MG63 (cell line): ENCODE measurements around the gene LMBR1L. TPM values are rescaled to one million over a fixed set of nuclear protein-coding genes. Genes with fewer than 3 reads are reported as not detected.

Experiments used
- DNase-seq: peaks from one replicate; pipeline ENCODE4 v3.0.0-alpha.2; 2020
- H3K27me3 ChIP-seq: fragments of 250-450 bp; sonication (Bioruptor Pico); 2 replicates; pipeline ENCODE4 v1.5.1; 2020; ENCODE audit warnings: mild to moderate bottlenecking, moderate library complexity
- H3K36me3 ChIP-seq: fragments of 250-450 bp; sonication (Bioruptor Pico); 2 replicates; pipeline ENCODE4 v1.5.1; 2020; ENCODE audit warnings: mild to moderate bottlenecking, moderate library complexity
- H3K4me3 ChIP-seq: fragments of 250-450 bp; sonication (Bioruptor Pico); 2 replicates; pipeline ENCODE4 v1.5.1; 2020; ENCODE audit warnings: mild to moderate bottlenecking, moderate library complexity
- H3K9me3 ChIP-seq: fragments of 250-450 bp; sonication (Bioruptor Pico); 2 replicates; pipeline ENCODE4 v1.5.1; 2020; ENCODE audit warnings: mild to moderate bottlenecking, moderate library complexity
- total RNA-seq: library from RNA; depleted of rRNA; stranded (reverse); fragments of >200 nt; shearing (Covaris generic); gene quantifications from 2 replicates; pipeline ENCODE4 v1.2.3, GENCODE V29; 2014; ENCODE audit warnings: low replicate concordance

The LMBR1L gene
- total RNA-seq, 1 experiment from 2014 or later, result 28.4 TPM

DNA sequence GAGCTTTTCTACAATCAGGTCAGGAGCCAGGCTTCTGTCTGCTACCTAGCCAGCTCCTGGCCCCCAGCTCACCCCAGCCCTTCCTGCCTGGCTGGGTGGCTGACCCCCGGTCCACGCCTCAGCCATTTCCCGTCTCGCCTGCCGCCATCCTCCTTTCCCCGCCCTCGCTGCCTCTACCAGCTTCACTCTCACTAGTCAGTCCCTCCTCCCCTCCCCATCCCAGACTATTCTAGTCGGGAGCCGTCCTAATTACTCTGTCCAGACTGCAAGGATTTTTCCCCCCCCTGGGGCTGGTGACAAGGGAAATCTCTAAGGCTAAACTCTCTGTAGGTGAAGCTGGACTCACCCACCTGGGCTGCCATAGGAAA, 16.9 kb downstream of the LMBR1L start:
- no peak for DNase-seq
- Histone ChIP-seq H3K9me3 (no peaks in the 10 kb centered on the region), H3K36me3 (peaks cover 3% of the 10 kb centered on the region), H3K4me3 (no peak overlapping the region), H3K27me3 (peaks cover 14% of the 10 kb centered on the region)

DNA sequence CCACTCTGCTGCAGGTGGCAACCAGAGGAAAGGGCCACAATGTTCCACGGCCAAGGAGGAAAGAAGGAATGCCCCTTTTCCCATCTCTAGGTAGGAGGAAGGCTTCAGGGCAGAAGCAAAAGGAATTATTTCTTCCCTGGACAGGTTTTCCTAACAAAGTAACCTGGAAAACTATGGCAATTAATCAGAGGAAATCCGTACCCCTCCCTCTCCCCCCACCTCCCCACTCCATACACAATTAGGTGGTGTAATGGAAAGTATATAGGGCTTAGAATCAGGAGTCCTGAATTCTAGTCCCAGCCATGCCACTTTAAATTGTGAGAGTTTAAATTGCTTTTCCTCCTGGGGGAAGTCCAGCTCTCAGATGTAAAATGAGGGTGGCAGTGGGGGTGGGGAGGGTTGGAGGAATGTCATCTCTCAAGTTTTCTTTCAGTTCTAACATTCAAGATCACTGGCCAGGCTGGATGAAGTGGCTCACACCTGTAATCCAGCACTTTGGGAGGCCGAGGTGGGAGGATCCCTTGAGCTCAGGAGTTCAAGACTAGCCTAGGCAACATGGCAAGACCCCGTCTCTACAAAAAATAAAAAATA, 17.7 kb downstream of the LMBR1L start:
- H3K36me3 ChIP-seq, result peaks cover 3% of the 10 kb centered on the region
- peaks cover 15% of the 10 kb centered on the region for H3K27me3 ChIP-seq
- no peak for DNase-seq
- H3K9me3 ChIP-seq, result no peaks in the 10 kb centered on the region
- H3K4me3 ChIP-seq, result no peak overlapping the region

DNA sequence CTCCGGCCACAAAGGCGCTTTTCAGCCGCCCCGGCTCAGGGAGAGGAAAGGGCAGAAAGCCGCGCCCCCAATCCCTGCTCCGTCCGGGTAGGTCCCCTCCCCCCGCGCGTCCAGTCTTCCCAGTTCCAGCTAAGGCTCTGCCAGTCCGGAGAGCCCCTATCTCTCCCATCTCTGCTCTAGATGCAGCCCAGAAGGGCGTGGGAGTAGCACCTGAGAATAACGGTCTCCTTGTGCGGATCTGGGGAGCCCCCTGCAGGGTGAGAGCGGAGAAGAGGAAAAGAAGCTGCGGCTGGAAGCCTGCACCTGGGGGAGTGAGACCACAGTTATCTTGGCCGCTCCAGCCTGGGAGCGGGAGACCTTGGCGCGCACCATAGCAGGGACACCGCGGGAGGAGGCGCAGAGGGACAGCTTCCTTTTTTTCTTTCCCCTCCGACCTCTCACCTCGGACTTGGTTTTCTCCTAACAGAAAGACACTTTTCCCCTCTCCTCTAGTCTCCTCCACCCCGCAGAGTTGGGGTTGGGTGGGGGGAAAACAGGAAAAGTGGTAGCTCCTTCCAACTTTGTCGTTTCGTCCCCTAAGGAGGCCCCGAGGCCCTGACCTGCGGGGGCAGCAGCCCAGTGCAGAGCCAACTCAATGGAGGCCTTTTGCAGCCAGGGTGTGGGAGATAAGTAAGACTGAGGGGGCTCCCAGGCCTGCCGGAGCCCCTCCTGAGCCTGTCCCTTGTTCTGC, 18.4 kb downstream of the LMBR1L start:
- no peak overlapping the region for H3K4me3 ChIP-seq
- H3K9me3 ChIP-seq, result no peaks in the 10 kb centered on the region
- no peak for DNase-seq
- peaks cover 15% of the 10 kb centered on the region for H3K27me3 ChIP-seq
- H3K36me3 ChIP-seq, result no peaks in the 10 kb centered on the region; the same call in 1 of the 2 replicates

DNA sequence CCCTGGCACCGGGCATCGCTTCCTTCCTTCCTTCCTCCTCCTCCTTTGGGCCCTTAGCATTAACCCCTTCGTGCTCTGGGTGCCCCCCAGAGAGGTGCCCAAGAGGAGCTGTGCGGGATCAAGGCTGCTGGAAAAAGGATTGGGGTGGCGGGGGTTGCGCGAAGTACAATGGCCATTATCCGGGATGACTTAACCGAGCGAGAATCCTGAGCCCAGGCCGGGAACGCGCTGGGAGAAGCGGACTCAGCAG, 18.9 kb downstream of the LMBR1L start:
- H3K4me3 ChIP-seq, result no peak overlapping the region
- DNase-seq, result no peak

DNA sequence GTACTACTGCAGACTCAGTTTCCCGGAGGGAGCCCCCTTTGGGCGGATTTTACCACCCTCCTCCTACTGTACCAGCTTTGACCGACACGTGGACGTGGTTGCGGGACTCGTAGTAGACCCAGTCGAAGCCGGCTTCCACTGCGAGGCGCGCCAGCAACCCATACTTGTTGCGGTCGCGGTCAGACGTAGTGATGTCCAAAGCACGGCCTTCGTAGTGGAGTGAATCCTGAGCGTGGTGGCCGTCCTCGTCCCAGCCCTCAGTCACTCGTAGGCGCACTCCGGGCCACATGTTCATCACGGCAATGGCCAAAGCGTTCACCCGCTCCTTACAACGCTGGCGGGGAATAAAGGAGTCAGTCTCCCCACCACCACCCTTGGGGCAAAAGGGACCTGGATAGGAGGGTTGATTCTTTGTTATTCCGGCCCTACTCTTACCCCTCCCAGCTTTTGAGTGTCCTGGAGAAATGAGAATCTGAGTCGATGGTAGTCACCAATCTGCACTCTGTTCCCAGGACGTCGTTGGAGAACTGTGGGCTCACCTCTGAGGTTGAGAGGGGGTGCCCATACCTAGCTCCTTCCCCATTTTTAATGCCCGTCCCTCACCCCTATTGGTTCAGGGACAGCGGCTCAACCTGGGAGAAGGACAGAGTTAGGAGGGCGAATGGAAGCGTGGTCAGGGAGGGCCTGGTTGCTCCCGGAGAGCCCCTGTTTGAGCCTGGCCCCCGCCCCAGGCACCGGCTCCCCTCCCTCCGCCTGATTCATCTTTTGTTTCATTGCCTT, 19.4 kb downstream of the LMBR1L start:
- Histone ChIP-seq H3K36me3 (no peaks in the 10 kb centered on the region), H3K9me3 (no peaks in the 10 kb centered on the region), H3K27me3 (peaks cover 15% of the 10 kb centered on the region), H3K4me3 (no peak overlapping the region)
- no peak for DNase-seq

More for the DNA sequence above, 18.9 kb downstream of the LMBR1L start:
- Histone ChIP-seq H3K27me3 (peaks cover 15% of the 10 kb centered on the region), H3K9me3 (no peaks in the 10 kb centered on the region), H3K36me3 (no peaks in the 10 kb centered on the region)

DNA sequence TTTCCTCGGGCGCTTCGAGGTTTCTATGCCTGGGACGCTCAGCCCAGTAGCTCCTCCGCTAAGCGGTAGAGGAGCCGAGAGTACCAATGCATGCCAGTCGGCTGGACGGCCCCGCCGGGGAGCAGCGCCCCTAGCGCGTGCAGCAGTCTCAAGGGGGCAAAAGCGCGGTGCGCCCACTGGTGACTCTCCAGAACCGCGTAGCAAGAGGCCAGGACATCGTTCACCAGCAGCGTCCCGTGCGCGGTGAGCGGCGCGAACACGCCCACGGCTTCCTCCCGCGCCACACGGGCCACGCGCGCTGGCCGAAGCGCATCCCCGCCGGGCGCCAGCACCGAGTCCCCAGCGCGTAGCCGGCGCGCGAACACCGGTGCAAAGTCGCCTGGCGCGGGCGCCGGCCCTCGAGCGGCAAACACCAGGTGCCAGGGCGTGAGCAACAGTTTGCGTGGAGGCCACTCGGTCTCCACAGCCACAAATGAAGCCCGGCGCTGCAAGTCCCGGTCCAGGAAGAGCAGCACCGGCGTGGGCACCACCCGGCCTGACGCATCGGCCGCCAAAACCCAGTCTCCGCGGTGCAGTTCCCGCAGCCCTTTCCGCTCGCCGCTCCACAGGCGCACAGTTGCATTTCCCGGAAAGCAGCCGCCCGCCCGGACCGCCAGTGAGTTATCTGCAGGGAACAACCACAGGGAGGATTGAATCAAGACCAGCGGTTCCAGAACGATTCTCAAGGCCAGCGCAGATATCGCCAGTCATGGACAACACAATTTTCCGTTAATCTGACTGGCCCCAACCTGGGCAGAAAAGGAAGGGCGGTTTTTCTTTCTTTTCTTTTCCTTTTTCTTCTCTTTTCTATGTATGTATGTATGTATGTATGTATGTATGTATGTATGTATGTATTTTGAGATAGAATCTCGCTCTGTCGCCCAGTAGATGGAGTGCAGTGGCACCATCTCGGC, 20.6 kb downstream of the LMBR1L start:
- Histone ChIP-seq H3K4me3 (peak overlapping the region; percentile 29), H3K9me3 (no peaks in the 10 kb centered on the region), H3K27me3 (peaks cover 15% of the 10 kb centered on the region), H3K36me3 (no peaks in the 10 kb centered on the region)
- DNase-seq, result peak; percentile 59

DNA sequence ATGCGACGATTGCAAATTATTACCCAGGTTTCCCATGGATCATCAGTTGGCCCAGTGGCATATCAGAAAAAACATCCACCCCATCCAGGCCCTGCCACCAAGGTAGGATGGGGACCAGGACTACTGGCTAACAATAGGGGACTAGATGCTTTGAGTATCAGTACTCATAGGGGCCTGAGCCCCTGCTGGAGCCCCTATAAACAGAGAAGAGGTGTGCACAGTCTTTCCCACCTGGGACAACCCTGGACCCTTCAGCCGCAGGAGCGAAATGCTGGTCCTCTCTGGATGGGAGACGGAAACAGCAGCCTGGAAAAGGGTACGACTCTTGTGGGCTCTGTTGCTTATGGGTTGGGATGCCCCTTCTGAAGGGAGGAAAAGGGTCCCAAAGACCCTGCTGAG, 21.7 kb downstream of the LMBR1L start:
- H3K36me3 ChIP-seq, result no peaks in the 10 kb centered on the region
- no peak overlapping the region for H3K4me3 ChIP-seq
- no peak for DNase-seq
- no peaks in the 10 kb centered on the region for H3K9me3 ChIP-seq
- H3K27me3 ChIP-seq, result peaks cover 15% of the 10 kb centered on the region

DNA sequence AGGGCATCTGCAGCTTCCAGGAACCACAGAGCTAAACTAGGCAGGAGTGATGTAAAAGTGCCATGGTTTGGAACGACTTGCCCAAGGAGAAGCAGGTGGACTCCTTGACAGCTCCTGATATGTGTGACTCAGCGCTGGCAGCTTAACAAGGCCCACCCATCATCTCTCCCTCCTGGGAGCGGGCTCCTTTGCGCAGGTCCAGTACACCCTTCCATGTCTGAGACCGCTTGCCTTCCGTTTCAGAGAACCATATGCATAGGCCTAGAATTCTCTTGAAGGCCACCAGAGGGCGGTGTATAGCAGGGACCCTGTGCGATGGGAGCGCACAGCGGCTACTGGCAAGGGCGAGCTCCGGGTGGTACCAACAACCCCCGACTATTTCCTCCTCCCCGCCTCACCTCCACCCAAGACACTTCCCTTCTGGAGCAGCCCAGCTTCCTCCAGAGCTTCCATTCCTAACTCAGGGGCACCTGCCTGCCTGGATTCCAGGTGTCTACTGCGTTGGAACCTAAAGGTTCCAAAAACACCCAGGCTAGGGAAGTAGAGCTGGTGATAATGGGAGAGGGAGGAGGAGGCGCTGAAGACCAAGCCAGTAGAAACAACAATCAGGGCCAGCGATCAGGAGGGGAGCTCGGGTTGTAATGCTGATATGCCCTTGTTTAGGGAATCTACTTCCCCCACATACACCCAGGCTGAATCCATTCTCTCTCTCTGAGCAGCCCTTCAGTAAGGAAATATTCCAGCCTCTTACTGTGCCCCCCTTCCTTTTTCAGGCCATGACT, 22.3 kb downstream of the LMBR1L start:
- Histone ChIP-seq H3K4me3 (no peak overlapping the region), H3K9me3 (no peaks in the 10 kb centered on the region), H3K36me3 (no peaks in the 10 kb centered on the region), H3K27me3 (peaks cover 11% of the 10 kb centered on the region)
- DNase-seq, result peak; percentile 80

DNA sequence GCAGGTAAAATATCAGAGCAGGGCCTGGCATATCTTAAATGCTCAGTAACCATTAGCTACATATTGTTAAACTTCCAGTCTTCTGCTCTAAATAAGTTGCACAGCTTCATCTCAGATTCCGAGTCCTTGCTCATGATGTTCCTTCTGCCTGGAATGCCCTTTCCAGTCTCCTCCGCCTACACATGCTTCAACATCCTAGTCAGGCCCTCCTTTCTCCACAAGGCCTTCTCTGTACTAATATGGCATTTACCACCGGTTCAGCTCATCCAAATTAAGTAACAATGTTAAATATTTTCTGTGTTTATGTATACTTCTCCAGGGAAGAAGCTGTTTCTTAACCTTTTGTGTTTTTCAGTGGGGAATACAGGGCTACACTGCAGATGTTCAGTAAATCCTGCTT, 24.5 kb downstream of the LMBR1L start:
- H3K9me3 ChIP-seq, result no peaks in the 10 kb centered on the region
- H3K4me3 ChIP-seq, result no peak overlapping the region
- H3K27me3 ChIP-seq, result peaks cover 11% of the 10 kb centered on the region
- no peaks in the 10 kb centered on the region for H3K36me3 ChIP-seq
- DNase-seq, result no peak

DNA sequence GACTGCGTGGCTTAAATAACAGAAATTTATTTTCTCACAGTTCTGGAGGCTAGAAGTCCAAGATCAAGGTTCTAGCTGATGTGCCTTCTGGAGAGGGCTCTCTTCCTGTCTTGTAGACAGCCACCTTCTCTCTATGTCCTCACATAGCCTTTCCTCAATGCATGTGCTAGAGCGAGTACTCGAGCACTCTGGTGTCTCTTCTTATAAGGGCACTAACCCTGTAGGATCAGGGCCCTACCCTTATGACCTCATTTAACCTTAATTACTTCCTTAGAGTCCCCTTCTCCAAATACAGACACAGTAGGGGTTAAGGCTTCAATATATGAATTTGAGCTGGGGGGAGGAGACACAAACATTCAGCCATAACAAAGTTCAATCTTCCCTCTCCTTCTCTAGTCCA, 26.2 kb downstream of the LMBR1L start:
- H3K9me3 ChIP-seq, result no peaks in the 10 kb centered on the region
- H3K27me3 ChIP-seq, result peaks cover 7% of the 10 kb centered on the region
- no peak for DNase-seq
- H3K36me3 ChIP-seq, result no peaks in the 10 kb centered on the region
- no peak overlapping the region for H3K4me3 ChIP-seq

DNA sequence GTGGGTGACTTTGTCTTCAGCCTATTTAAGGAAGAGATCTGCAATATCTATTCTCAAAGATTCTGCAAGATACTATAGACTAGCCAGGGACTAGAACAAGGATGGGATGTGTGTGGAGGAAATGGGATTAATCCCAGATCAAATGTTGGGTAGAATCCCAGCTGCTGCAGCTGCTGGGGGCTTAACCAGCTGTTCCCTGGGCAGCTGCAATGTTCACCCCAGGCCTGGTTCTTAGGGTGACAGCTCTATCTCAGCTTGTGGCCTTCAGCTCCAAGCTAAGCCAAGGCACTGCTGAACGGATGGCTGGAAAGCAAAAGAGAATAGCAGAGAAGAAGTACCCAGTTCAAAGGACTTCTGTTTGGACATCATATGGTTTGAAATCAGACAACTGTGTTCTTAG, 30.9 kb downstream of the LMBR1L start:
- Histone ChIP-seq H3K27me3 (no peaks in the 10 kb centered on the region), H3K4me3 (no peak overlapping the region), H3K9me3 (no peaks in the 10 kb centered on the region), H3K36me3 (no peaks in the 10 kb centered on the region)
- DNase-seq, result no peak

DNA sequence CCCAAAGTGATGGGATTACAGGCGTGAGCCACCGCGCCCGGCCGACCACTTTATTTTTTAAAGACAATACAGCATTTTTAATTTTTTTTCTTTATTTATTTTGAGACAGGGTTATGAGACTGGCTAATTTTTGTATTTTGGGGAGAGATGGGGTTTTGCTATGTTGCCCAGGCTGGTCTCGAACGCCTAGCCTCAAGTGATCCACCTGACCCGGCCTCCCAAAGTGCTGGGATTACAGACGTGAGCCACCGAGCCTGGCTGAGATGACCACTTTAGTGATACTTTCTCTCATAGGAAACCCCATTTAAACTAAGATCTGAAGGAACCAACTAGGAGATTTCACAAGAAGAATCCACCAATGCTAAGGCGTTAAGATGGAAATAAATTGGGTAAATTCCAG, 39.7 kb downstream of the LMBR1L start:
- Histone ChIP-seq H3K36me3 (no peaks in the 10 kb centered on the region), H3K27me3 (no peaks in the 10 kb centered on the region), H3K9me3 (no peaks in the 10 kb centered on the region), H3K4me3 (no peak overlapping the region)
- no peak for DNase-seq

DNA sequence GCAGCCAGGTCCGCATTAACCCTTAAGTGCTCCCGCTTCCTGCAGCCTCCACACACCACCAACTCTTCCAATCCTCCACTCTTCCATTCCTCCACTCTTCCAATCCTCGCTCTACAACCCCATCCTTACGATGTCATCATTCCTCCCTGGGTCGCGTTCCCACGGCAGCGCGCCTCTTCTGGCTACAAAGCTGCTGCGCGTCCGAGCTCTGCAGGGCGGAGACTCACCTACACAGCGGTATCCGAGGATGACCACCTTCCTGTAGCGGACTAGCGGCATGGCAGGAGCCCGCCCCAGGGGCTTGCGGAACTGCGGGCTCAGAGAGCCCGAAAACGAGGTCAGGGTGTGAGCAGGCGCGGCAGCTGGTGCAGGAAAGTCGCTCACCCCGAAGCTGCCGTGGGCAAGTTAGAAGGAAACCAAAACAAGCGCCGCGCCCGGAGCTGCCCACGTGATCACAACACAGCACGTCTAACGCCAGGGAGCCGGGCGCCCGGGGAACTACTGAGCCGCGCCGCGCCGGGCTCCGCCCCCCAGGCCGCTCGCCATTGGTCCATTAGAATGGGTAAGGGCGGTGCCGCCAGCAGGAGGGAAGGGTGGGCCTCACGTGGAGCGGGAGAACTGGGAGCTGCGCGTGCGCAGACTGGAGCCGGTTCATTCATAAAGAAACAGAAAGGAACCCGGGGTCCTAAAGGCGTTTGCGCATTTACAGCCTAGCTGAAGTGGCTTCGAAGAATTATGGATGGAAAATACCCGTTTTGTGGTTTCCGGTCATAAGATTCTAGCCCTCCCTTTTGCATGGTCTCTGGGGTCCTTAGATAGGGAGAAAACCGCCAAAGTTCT, 40.9 kb downstream of the LMBR1L start, which contains the start of gene RHEBL1:
TSS of gene RHEBL1 (minus strand) at position 473 of the 840 bp plus-strand sequence. CDS start at position 279, 194 bp downstream.
- H3K27me3 ChIP-seq, result no peaks in the 10 kb centered on the region
- H3K36me3 ChIP-seq, result no peaks in the 10 kb centered on the region
- no peaks in the 10 kb centered on the region for H3K9me3 ChIP-seq
- DNase-seq, result peak; percentile 97
- H3K4me3 ChIP-seq, result peak within 1 kb of the TSS; percentile 94

DNA sequence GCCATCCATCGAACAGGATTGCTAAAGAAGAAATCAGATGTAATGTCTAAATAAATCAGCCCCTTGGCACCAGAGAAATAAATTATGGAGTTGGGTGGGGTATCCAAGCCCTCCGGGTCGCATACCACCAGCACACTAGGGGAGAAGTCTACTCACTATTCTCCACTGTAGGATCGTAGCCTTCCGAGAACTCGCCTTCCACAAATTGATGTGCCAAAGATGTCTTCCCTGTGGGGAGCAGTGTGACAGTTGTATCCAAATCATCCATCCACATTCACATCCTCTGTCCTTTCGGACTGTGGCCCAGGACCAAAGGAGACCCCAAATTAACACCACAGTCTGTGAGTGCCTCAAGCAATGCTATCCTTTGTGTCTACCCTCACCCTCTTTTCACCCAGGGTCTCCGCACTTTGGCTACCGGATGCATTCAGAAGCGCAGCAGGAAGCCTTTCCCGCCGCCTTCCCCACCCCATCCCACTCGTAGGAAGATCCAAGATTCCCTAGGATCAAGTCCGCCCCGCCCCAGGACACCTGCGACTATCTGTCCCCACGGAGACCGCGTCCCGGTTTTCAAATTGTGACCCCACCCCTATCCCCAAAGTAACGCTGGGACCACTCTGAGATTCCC, 41.7 kb downstream of the LMBR1L start:
- Histone ChIP-seq H3K27me3 (no peaks in the 10 kb centered on the region), H3K4me3 (peak overlapping the region; percentile 94), H3K36me3 (no peaks in the 10 kb centered on the region), H3K9me3 (no peaks in the 10 kb centered on the region)
- no peak for DNase-seq

DNA sequence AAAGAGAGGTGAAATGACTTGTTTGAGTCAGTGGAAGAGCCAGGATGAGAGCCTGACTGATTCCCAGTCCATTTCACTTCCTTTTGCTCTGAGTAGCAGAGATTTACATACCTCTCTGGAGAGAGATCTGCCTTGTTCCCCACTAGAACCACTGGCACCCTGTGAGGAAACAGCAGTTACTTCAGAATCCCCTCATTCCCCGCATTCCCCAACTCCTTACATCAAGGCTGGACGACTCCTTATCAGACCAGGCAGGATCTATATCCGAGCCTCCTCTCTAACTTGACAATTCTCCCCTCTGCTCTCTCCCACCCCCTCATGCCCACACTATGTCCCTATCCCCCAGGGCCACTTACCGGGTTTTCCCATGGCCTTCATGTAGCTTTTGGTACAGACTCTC, 44.5 kb downstream of the LMBR1L start:
- Histone ChIP-seq H3K36me3 (no peaks in the 10 kb centered on the region), H3K9me3 (no peaks in the 10 kb centered on the region), H3K27me3 (no peaks in the 10 kb centered on the region), H3K4me3 (no peak overlapping the region)
- DNase-seq, result no peak
